ENCODE results near the gene TRA2A.

TRA2A gene

GRCh38 chr7:23470330-23471105 lies 61.3 kb downstream of the TRA2A start, which contains the start of gene IGF2BP3:
Gene IGF2BP3 (minus strand): TSS chr7:23470491. CDS start chr7:23470110, 381 bp downstream.
- Histone ChIP-seq H3K36me3 (ENCODE audit: control insufficient read depth in 1 of 2, insufficient read depth in 2 of 2, low read length in 2 of 2) (no peaks in the 10 kb centered on the region), H3K27ac (ENCODE audit: low read depth, low read length) (no peak within 1 kb of the TSS), H3K9ac (ENCODE audit: low read depth in 1 of 2, low read length in 2 of 2) (no peak within 1 kb of the TSS), H3K9me3 (ENCODE audit: control insufficient read depth in 1 of 2, low read length in 2 of 2) (no peaks in the 10 kb centered on the region), H3K4me1 (ENCODE audit: control insufficient read depth in 1 of 2, insufficient read depth in 2 of 2, low read length in 2 of 2) (peaks cover 33 to 35% of the 10 kb centered on the region in 2 donors), H3K4me3 (ENCODE audit: low read depth in 1 of 2, low read length in 2 of 2) (peak within 1 kb of the TSS; percentile 48 to 59), H3K27me3 (ENCODE audit: control insufficient read depth in 1 of 2, insufficient read depth in 2 of 2, low read length in 2 of 2) (peaks cover 74 to 95% of the 10 kb centered on the region in 2 donors)

GRCh38 chr7:23469961-23470250 lies 61.9 kb downstream of the TRA2A start:
- Histone ChIP-seq H3K4me1 (ENCODE audit: control insufficient read depth in 1 of 2, insufficient read depth in 2 of 2, low read length in 2 of 2) (peaks cover 32 to 35% of the 10 kb centered on the region in 2 donors), H3K36me3 (ENCODE audit: control insufficient read depth in 1 of 2, insufficient read depth in 2 of 2, low read length in 2 of 2) (no peaks in the 10 kb centered on the region), H3K9me3 (ENCODE audit: control insufficient read depth in 1 of 2, low read length in 2 of 2) (no peaks in the 10 kb centered on the region), H3K27me3 (ENCODE audit: control insufficient read depth in 1 of 2, insufficient read depth in 2 of 2, low read length in 2 of 2) (peaks cover 76 to 94% of the 10 kb centered on the region in 2 donors), H3K27ac (ENCODE audit: low read depth, low read length) (no peak overlapping the region), H3K9ac (ENCODE audit: low read depth in 1 of 2, low read length in 2 of 2) (no peak overlapping the region), H3K4me3 (ENCODE audit: low read depth in 1 of 2, low read length in 2 of 2) (no peak overlapping the region)

GRCh38 chr7:23469150-23469960 lies 62.4 kb downstream of the TRA2A start:
- Histone ChIP-seq H3K4me1 (ENCODE audit: control insufficient read depth in 1 of 2, insufficient read depth in 2 of 2, low read length in 2 of 2) (peaks cover 27 to 32% of the 10 kb centered on the region in 2 donors), H3K27ac (ENCODE audit: low read depth, low read length) (no peak overlapping the region), H3K4me3 (ENCODE audit: low read depth in 1 of 2, low read length in 2 of 2) (peak overlapping the region; percentile 43 to 59), H3K36me3 (ENCODE audit: control insufficient read depth in 1 of 2, insufficient read depth in 2 of 2, low read length in 2 of 2) (no peaks in the 10 kb centered on the region), H3K9ac (ENCODE audit: low read depth in 1 of 2, low read length in 2 of 2) (no peak overlapping the region), H3K9me3 (ENCODE audit: control insufficient read depth in 1 of 2, low read length in 2 of 2) (no peaks in the 10 kb centered on the region), H3K27me3 (ENCODE audit: control insufficient read depth in 1 of 2, insufficient read depth in 2 of 2, low read length in 2 of 2) (peaks cover 71 to 91% of the 10 kb centered on the region in 2 donors)

- Histone ChIP-seq H3K27ac (ENCODE audit: low read depth, low read length) (no peak overlapping the region), H3K27me3 (ENCODE audit: control insufficient read depth in 1 of 2, insufficient read depth in 2 of 2, low read length in 2 of 2) (peaks cover 75 to 89% of the 10 kb centered on the region in 2 donors), H3K36me3 (ENCODE audit: control insufficient read depth in 1 of 2, insufficient read depth in 2 of 2, low read length in 2 of 2) (no peaks in the 10 kb centered on the region), H3K4me1 (ENCODE audit: control insufficient read depth in 1 of 2, insufficient read depth in 2 of 2, low read length in 2 of 2) (peaks cover 21 to 25% of the 10 kb centered on the region in 2 donors), H3K9me3 (ENCODE audit: control insufficient read depth in 1 of 2, low read length in 2 of 2) (no peaks in the 10 kb centered on the region), H3K9ac (ENCODE audit: low read depth in 1 of 2, low read length in 2 of 2) (no peak overlapping the region), H3K4me3 (ENCODE audit: low read depth in 1 of 2, low read length in 2 of 2) (peak overlapping the region in 1 of 2 donors; percentile 59)
These were observed 63.1 kb downstream of the TRA2A start for GRCh38 chr7:23468526-23469149.

GRCh38 chr7:23467806-23468525 lies 63.8 kb downstream of the TRA2A start:
- Histone ChIP-seq H3K27ac (ENCODE audit: low read depth, low read length) (no peak overlapping the region), H3K27me3 (ENCODE audit: control insufficient read depth in 1 of 2, insufficient read depth in 2 of 2, low read length in 2 of 2) (peaks cover 75 to 89% of the 10 kb centered on the region in 2 donors), H3K4me1 (ENCODE audit: control insufficient read depth in 1 of 2, insufficient read depth in 2 of 2, low read length in 2 of 2) (peaks cover 15 to 20% of the 10 kb centered on the region in 2 donors), H3K4me3 (ENCODE audit: low read depth in 1 of 2, low read length in 2 of 2) (peak overlapping the region in 1 of 2 donors; percentile 6), H3K9me3 (ENCODE audit: control insufficient read depth in 1 of 2, low read length in 2 of 2) (no peaks in the 10 kb centered on the region), H3K9ac (ENCODE audit: low read depth in 1 of 2, low read length in 2 of 2) (no peak overlapping the region), H3K36me3 (ENCODE audit: control insufficient read depth in 1 of 2, insufficient read depth in 2 of 2, low read length in 2 of 2) (no peaks in the 10 kb centered on the region)

- H3K27ac ChIP-seq (ENCODE audit: low read depth, low read length), result no peak overlapping the region
- H3K4me1 ChIP-seq (ENCODE audit: control insufficient read depth in 1 of 2, insufficient read depth in 2 of 2, low read length in 2 of 2), result peaks cover 15 to 20% of the 10 kb centered on the region in 2 donors
- no peak overlapping the region for H3K9ac ChIP-seq (ENCODE audit: low read depth in 1 of 2, low read length in 2 of 2)
- H3K4me3 ChIP-seq (ENCODE audit: low read depth in 1 of 2, low read length in 2 of 2), result peak overlapping the region in 1 of 2 donors; percentile 6
- no peaks in the 10 kb centered on the region for H3K36me3 ChIP-seq (ENCODE audit: control insufficient read depth in 1 of 2, insufficient read depth in 2 of 2, low read length in 2 of 2)
- no peaks in the 10 kb centered on the region for H3K9me3 ChIP-seq (ENCODE audit: control insufficient read depth in 1 of 2, low read length in 2 of 2)
- peaks cover 71 to 86% of the 10 kb centered on the region in 2 donors for H3K27me3 ChIP-seq (ENCODE audit: control insufficient read depth in 1 of 2, insufficient read depth in 2 of 2, low read length in 2 of 2)
These were observed 64.4 kb downstream of the TRA2A start for GRCh38 chr7:23467291-23467805.

GRCh38 chr7:23462846-23463245 lies 68.9 kb downstream of the TRA2A start:
- Histone ChIP-seq H3K4me3 (ENCODE audit: low read depth in 1 of 2, low read length in 2 of 2) (no peak overlapping the region), H3K4me1 (ENCODE audit: control insufficient read depth in 1 of 2, insufficient read depth in 2 of 2, low read length in 2 of 2) (peaks cover 0 to under 1% of the 10 kb centered on the region in 2 donors), H3K9me3 (ENCODE audit: control insufficient read depth in 1 of 2, low read length in 2 of 2) (no peaks in the 10 kb centered on the region), H3K27ac (ENCODE audit: low read depth, low read length) (no peak overlapping the region), H3K27me3 (ENCODE audit: control insufficient read depth in 1 of 2, insufficient read depth in 2 of 2, low read length in 2 of 2) (peaks cover 51 to 52% of the 10 kb centered on the region in 2 donors), H3K9ac (ENCODE audit: low read depth in 1 of 2, low read length in 2 of 2) (no peak overlapping the region), H3K36me3 (ENCODE audit: control insufficient read depth in 1 of 2, insufficient read depth in 2 of 2, low read length in 2 of 2) (no peaks in the 10 kb centered on the region)

- Histone ChIP-seq H3K4me3 (ENCODE audit: low read depth in 1 of 2, low read length in 2 of 2) (no peak overlapping the region), H3K9me3 (ENCODE audit: control insufficient read depth in 1 of 2, low read length in 2 of 2) (no peaks in the 10 kb centered on the region), H3K27ac (ENCODE audit: low read depth, low read length) (no peak overlapping the region), H3K27me3 (ENCODE audit: control insufficient read depth in 1 of 2, insufficient read depth in 2 of 2, low read length in 2 of 2) (peaks cover 17 to 24% of the 10 kb centered on the region in 2 donors), H3K36me3 (ENCODE audit: control insufficient read depth in 1 of 2, insufficient read depth in 2 of 2, low read length in 2 of 2) (no peaks in the 10 kb centered on the region), H3K4me1 (ENCODE audit: control insufficient read depth in 1 of 2, insufficient read depth in 2 of 2, low read length in 2 of 2) (no peaks in the 10 kb centered on the region), H3K9ac (ENCODE audit: low read depth in 1 of 2, low read length in 2 of 2) (no peak overlapping the region)
These were observed 73.7 kb downstream of the TRA2A start for GRCh38 chr7:23458044-23458443.

GRCh38 chr7:23456093-23456492 lies 75.7 kb downstream of the TRA2A start:
- Histone ChIP-seq H3K27ac (ENCODE audit: low read depth, low read length) (no peak overlapping the region), H3K9me3 (ENCODE audit: control insufficient read depth in 1 of 2, low read length in 2 of 2) (no peaks in the 10 kb centered on the region), H3K36me3 (ENCODE audit: control insufficient read depth in 1 of 2, insufficient read depth in 2 of 2, low read length in 2 of 2) (no peaks in the 10 kb centered on the region), H3K4me1 (ENCODE audit: control insufficient read depth in 1 of 2, insufficient read depth in 2 of 2, low read length in 2 of 2) (no peaks in the 10 kb centered on the region), H3K4me3 (ENCODE audit: low read depth in 1 of 2, low read length in 2 of 2) (no peak overlapping the region), H3K9ac (ENCODE audit: low read depth in 1 of 2, low read length in 2 of 2) (no peak overlapping the region), H3K27me3 (ENCODE audit: control insufficient read depth in 1 of 2, insufficient read depth in 2 of 2, low read length in 2 of 2) (peaks cover 5 to 15% of the 10 kb centered on the region in 2 donors)

All from duodenal mucosa (tissue), 2 donors.